PFSK-1 (cell line): ENCODE data around the gene TSPO.

Experiments
- FOXP2 ChIP-seq: optimal IDR thresholded peaks from 2 replicates; pipeline ENCODE3; 2011; ENCODE audit warnings: borderline replicate concordance, control low read depth, inconsistent platforms; ENCODE audit not compliant: insufficient read depth; ENCODE audit errors: extremely low read length, extremely low read depth
- POLR2AphosphoS5 ChIP-seq: IDR thresholded peaks from 2 replicates; pipeline ENCODE4 v1.6.1; 2012; ENCODE audit warnings: low read depth, mild to moderate bottlenecking, control low read depth, low read length, moderate library complexity
- REST ChIP-seq, 2 experiments: IDR thresholded peaks; 2 replicates each; pipeline versions ENCODE4 v1.6.1 to v1.8.0; 2011 to 2012; ENCODE audit warnings: low read depth in 2 of 2, low read length in 2 of 2, control low read depth in 1 of 2, inconsistent platforms in 1 of 2, mild to moderate bottlenecking in 1 of 2, moderate library complexity in 1 of 2; ENCODE audit not compliant: insufficient read depth in 1 of 2
- SIN3A ChIP-seq: IDR thresholded peaks from 2 replicates; pipeline ENCODE4 v1.6.1; 2012; ENCODE audit warnings: mild to moderate bottlenecking, low read length, moderate library complexity, borderline replicate concordance; ENCODE audit not compliant: insufficient read depth
- TAF1 ChIP-seq: IDR thresholded peaks from 2 replicates; pipeline ENCODE4 v1.6.1; 2012; ENCODE audit warnings: low read length, control low read depth, borderline replicate concordance; ENCODE audit not compliant: insufficient read depth

TSPO gene

GRCh38 chr22:43110927-43111623 is 40.3 kb upstream of the TSPO start:
- TF ChIP-seq REST (IDR thresholded peaks at IDR 0.05; ENCODE audit: insufficient read depth in 1 of 2, low read depth in 2 of 2, low read length in 2 of 2) (no peak), SIN3A (no peak), TAF1 (no peak), FOXP2 (no peak), POLR2AphosphoS5 (no peak)

GRCh38 chr22:43113526-43114251 is 37.7 kb upstream of the TSPO start:
- TF ChIP-seq FOXP2: no peak
- no peak for TF ChIP-seq TAF1
- TF ChIP-seq REST (IDR thresholded peaks at IDR 0.05; ENCODE audit: insufficient read depth in 1 of 2, low read depth in 2 of 2, low read length in 2 of 2): no peak
- no peak for TF ChIP-seq POLR2AphosphoS5
- no peak for TF ChIP-seq SIN3A

GRCh38 chr22:43114958-43115357 is 36.4 kb upstream of the TSPO start:
- TF ChIP-seq SIN3A (no peak), TAF1 (no peak), REST (IDR thresholded peaks at IDR 0.05; ENCODE audit: insufficient read depth in 1 of 2, low read depth in 2 of 2, low read length in 2 of 2) (no peak), FOXP2 (no peak), POLR2AphosphoS5 (no peak)

- TF ChIP-seq REST (IDR thresholded peaks at IDR 0.05; ENCODE audit: insufficient read depth in 1 of 2, low read depth in 2 of 2, low read length in 2 of 2): no peak
- no peak for TF ChIP-seq TAF1
- no peak for TF ChIP-seq FOXP2
- no peak for TF ChIP-seq POLR2AphosphoS5
- TF ChIP-seq SIN3A: no peak
Observed at GRCh38 chr22:43116932-43117331, 34.4 kb upstream of the TSPO start.
